GM19035 (cell line): ENCODE results near the gene GMDS.

Experiments used
- ATAC-seq: cut with Tn5 transposase; IDR thresholded peaks from one replicate; pipeline ENCODE4 v1.9.1; 2021; ENCODE audit not compliant: unreplicated experiment

The GMDS gene

DNA sequence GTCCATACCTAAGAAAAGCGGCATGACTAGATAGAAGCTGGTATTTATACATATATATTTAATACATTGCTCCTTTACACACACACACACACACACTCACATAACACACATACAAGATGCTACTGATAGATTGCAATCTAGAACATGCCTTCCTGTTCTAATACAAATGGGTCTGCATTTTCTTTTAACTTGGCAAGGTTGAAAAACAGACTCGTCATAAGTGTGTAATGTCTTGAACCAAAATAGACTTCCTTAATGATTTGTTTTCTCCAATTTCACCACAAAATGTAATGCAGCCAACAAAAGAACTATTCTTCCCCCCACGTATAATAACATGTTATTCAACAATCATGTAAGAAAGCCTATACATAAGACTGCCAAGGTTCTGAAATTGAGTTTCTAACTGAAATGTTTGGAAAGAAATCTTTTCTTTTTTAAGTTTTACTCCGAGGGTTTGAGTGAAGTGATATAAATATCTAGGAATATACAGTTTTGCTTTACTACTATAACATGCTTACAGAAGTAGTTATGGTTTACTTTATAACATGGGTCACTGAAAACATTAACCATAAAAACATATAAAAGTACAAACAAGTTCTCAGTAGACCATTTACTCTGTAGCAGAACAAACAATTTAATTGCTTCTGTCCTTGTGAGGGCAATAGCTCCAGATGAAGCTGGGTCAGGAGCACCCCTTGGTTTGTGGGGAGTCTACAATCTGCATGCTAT lies 428.2 kb downstream of the GMDS start:
- no peak for ATAC-seq

GRCh38 chr6:1815827-1816452 lies 429.5 kb downstream of the GMDS start:
- no peak for ATAC-seq

DNA sequence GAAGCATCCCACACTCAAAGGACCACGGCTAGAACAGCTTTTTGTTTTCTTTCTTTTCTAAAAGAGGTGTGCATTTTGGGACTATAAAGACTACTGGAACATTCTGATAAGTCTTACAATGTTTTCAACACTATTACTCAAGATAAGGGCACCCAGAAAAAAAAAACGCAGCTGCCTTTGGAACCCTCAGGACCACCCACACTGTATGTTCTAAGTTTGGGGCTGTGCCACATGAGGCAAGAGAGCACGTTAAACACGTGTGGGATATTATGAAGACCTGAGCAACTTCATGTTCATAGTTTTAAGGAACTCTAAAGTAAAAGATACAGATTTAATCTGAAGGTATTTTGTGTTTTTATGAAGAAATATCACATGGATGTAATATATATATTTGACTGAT lies 431.1 kb downstream of the GMDS start:
- ATAC-seq, result no peak

DNA sequence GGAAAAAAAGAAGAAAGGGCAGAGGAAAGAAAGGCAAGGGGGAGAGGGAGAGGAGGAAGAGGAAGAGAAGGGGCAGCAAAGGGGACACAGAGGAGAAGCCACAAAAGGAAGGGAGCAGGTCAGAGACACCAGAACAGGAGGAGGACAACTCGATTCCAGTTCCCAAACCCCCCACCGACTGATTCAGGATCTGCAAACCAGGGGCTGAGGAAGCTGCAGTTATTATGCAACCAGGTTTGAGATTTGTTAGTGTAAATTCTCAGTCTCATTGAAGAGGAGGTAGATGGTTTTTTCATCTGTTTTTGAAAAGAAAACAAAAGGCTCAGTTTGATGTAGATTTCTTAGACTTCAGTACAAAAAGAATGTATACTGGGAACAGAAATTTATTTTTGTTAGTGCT lies 432.9 kb downstream of the GMDS start:
- ATAC-seq, result no peak

DNA sequence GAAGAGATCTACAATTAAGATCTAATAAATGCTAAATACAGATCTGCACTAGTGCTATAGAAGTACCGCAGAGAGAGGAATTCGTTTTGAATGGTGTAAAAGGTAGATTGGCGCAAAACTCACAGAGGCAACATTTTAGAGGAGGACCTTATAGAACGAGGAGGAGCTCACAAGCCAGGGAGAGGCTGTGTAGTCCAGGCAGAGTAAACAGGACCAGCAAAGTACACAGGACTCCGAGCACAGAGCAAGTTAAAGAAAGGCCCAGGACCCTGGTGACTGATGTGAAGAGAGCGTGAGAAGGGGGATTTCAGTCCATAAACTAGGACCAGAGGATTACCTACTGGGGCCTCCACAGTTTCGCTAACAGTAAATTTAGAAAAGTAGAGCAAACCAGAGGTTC lies 433.4 kb downstream of the GMDS start:
- ATAC-seq, result no peak

- ATAC-seq, result no peak
These were observed 434.5 kb downstream of the GMDS start for GRCh38 chr6:1810880-1811279.

DNA sequence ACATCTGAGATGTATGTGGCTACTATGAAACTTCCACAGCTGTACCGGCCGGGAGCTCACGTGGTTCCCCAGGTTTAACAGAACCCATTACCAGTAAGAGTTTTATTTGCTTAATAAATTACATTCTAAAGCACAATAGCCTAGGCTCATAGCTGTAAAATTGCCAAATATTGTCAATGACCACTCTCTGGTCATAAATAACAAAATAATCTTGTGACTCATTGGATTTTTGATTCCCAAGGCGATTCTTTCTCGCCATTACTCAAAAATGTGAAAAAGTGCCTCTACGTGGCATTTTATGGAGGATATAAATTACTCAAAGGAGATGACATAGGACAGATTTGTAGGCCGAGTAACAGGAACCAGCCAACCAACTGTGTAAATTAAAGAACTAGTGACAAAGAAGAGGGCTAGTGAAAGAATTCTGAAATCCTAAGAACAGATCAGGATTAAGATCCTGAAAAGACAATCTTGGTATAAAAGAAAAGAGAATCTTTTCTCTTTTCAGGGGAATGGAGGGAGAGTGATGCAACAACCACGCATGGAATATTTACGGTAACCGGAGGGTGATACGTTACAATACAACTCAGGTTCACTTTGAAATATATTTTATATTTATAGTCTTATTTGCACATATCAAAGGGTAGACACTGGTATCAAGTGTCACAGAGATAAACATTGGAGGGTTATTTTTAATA lies 436.0 kb downstream of the GMDS start:
- no peak for ATAC-seq

- ATAC-seq, result no peak
These were observed 438.5 kb downstream of the GMDS start for GRCh38 chr6:1806935-1807334.

DNA sequence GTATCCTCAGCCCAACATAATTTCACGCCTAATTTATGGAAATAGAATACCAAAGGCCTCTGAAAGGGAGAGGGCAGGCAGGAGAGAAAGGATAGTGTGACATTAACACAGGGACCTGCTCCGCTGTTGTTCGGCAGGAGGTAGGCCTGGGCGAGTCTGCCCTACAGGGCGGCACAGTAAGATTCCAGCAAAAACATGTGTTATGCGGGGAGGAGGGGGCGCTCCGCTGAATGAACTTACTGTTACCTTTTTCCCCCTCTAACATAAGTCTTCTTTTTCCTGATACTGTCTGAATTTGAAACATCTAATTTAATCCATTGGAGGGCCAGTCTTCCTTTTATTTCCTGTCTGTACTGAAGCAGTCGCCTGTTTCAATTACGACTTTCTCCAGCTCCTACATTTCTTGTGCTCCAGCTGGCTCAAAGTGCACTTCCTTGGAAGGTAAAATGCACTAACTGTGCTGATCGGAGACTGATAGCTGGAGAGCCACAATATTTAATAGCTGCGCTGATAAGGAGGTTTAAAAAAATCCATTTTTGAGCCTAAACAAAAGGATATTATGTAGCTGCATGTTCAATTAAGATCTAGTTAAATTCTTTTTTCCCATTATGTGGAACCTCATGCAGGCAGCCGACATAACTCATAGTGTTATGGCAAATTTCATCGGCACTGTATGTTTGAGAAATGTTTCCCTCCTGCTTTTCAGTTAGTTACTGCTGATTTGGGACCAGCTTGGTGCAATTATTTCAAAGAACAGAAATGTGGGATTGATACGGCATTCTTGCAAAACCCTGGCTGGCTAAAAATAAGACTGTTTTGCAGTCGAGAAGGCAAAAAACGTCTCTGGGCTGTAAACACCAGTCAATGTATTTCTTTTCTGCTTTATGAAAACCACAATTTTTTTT lies 442.7 kb downstream of the GMDS start:
- no peak for ATAC-seq

DNA sequence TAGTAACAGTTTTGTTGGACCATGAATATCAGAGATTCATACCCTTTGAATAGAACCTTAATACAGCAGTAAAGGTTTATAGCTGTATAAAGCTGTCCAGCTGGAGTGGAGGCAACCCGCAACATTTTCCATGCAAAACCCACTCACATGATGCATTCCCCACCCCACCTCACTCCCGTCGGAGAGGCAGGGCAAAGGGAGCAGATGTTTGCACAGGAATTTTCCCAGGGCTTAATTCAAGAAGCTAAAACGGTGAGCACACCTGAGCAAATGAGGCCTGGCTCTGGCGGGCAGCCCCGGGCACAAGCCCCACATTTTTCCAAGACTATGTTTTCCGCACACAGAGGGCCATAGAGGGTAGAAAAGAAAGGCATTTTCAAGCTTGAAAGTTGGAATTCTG lies 444.0 kb downstream of the GMDS start:
- no peak for ATAC-seq

GRCh38 chr6:1800845-1801244 lies 444.6 kb downstream of the GMDS start:
- ATAC-seq, result no peak

DNA sequence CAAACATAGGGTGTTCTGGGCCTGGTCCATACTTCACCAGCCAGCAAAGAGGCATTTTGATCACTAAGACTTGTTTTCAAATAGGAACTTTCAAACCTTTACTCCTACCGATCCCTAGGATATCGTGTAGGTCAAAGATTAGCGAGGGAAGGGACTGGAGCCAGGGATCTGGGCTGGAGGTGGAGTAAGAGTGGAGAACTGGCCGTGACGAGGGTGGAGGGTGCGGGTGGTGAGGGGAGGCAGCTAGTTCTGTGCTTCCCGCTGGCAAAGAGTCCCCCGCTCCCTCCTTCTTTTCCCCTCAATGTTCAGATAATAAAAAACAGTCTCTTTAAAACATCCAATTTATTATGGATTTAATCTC lies 446.5 kb downstream of the GMDS start:
- ATAC-seq, result no peak

GRCh38 chr6:1798303-1798964 lies 447.0 kb downstream of the GMDS start:
- ATAC-seq, result no peak

- no peak for ATAC-seq
These were observed 447.6 kb downstream of the GMDS start for GRCh38 chr6:1797801-1798200.

DNA sequence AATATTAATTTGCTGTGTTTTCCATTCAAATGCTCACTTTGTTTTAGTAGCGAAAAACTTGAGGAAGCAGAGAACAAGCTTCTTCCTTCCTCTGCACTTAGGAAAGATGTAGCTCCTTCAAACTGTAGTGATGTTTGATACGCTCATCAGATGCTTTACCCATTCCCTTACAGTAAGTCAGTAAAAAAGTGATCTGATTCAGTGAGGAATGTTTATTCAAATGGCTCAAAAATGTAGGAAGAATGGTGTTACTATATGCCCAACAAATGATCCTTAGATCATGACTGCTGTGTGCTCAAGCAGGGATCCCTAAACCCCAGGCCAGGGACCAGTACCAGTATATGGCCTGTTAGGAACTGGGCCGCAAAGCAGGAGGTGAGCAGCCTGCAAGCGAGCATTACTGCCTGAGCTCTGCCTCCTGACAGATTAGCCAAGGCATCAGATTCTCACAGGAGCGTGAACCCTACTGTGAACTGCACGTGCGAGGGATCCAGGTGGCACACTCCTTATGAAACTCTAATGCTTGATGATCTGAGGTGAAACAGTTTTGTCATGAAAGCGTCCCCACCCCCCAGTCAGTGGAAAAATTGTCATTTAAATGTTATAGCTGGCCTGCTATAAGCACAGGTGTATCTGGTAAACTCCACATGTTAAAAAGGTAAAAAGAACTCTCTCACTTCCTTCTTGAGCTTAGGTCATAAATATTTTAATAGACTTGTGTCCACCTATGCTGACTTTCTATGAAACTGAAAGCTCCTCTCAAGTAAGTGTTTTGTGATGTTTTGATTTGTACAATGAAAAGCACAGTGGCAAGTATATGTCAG lies 448.5 kb downstream of the GMDS start:
- ATAC-seq, result peak; percentile 87

- no peak for ATAC-seq
These were observed 449.5 kb downstream of the GMDS start for GRCh38 chr6:1795910-1796309.

DNA sequence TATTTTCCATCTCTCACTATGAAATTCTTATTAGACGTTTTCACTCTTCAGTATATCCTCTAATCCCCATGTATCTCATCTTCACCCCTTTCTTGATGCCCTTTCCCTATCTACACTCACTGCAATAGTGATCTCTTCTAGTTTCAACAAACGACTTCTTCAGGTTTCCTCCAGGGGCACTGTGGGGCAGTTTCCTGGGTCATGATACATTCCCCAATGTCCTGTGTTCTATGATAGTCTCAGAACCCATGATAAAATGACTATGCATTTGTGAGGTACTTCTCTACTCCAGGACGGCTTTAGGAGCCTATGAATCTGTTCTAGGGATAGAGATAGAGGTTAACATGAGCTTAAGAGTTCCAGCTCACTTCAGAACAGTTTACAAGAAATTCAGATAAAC lies 452.4 kb downstream of the GMDS start:
- ATAC-seq, result no peak

- no peak for ATAC-seq
These were observed 454.7 kb downstream of the GMDS start for GRCh38 chr6:1790684-1791083.

DNA sequence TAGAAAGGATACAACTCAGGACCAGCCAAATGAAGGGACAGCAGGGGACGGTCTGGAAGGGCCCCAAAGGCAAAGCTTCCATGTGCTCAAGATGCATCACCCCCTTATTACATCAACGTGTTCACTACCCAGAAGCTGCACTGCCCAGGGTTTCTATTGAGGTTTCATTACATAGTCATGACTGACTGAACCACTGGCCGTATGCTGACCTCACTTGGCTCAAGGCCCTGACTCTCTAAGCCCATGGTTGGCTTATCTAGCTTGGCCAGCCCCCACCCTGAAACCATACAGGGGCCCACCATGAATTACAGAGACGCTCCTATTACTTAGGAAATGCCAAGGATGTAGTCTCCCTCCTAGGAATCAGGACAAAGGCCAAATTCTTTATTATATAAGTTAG lies 456.3 kb downstream of the GMDS start:
- no peak for ATAC-seq

GRCh38 chr6:1787894-1788293 lies 457.5 kb downstream of the GMDS start:
- no peak for ATAC-seq
